H9 (cell line): ENCODE data around the gene PPIF. TPM values are rescaled to one million over a fixed set of nuclear protein-coding genes. Genes with fewer than 3 reads are reported as not detected.

Experiments
- DNase-seq: peaks from one replicate; pipeline ENCODE4 v3.0.0-alpha.2; 2017
- H2AFZ ChIP-seq: one replicate; pipeline ENCODE4 v1.6.1; 2013; ENCODE audit warnings: mild to moderate bottlenecking, low read length, control low read depth, moderate library complexity
- H2AK5ac ChIP-seq: 2 replicates; pipeline ENCODE4 v1.6.1; 2013; ENCODE audit warnings: low read length, control low read depth, mixed read lengths; ENCODE audit not compliant: insufficient read length
- H2BK120ac ChIP-seq: one replicate; pipeline ENCODE4 v1.6.1; 2013; ENCODE audit warnings: low read depth, mild to moderate bottlenecking, low read length, control low read depth, inconsistent platforms; ENCODE audit not compliant: poor library complexity, severe bottlenecking
- H2BK12ac ChIP-seq: 2 replicates; pipeline ENCODE4 v1.6.1; 2013; ENCODE audit warnings: low read length, control low read depth, mixed read lengths, low read depth; ENCODE audit not compliant: insufficient read length
- H2BK15ac ChIP-seq: 2 replicates; pipeline ENCODE4 v1.6.1; 2013; ENCODE audit warnings: low read depth, low read length, control low read depth
- H2BK20ac ChIP-seq: one replicate; pipeline ENCODE4 v1.6.1; 2013; ENCODE audit warnings: low read depth, mild to moderate bottlenecking, low read length, control low read depth, inconsistent platforms; ENCODE audit not compliant: poor library complexity, severe bottlenecking
- H2BK5ac ChIP-seq: 2 replicates; pipeline ENCODE4 v1.6.1; 2013; ENCODE audit warnings: low read length, control low read depth, mixed read lengths; ENCODE audit not compliant: insufficient read length
- H3K14ac ChIP-seq: 2 replicates; pipeline ENCODE4 v1.6.1; 2013; ENCODE audit warnings: low read length, control low read depth; ENCODE audit not compliant: insufficient read depth
- H3K18ac ChIP-seq: 2 replicates; pipeline ENCODE4 v1.6.1; 2013; ENCODE audit warnings: low read depth, mild to moderate bottlenecking, mixed read lengths, low read length, control low read depth; ENCODE audit not compliant: insufficient read length
- H3K23ac ChIP-seq: 2 replicates; pipeline ENCODE4 v1.6.1; 2013; ENCODE audit warnings: low read length, control low read depth, mixed read lengths, low read depth; ENCODE audit not compliant: insufficient read length
- H3K23me2 ChIP-seq: 2 replicates; pipeline ENCODE4 v1.6.1; 2013; ENCODE audit warnings: low read depth, mild to moderate bottlenecking, mixed read lengths, low read length, control low read depth; ENCODE audit not compliant: insufficient read length, poor library complexity, severe bottlenecking
- H3K27ac ChIP-seq: 2 replicates; pipeline ENCODE4 v1.5.1; 2013; ENCODE audit warnings: low read length, control low read depth, mixed read lengths, low read depth; ENCODE audit not compliant: insufficient read length
- H3K27me3 ChIP-seq: 2 replicates; pipeline ENCODE4 v1.6.1; 2013; ENCODE audit warnings: low read length, control low read depth, inconsistent platforms; ENCODE audit not compliant: insufficient read depth
- H3K4ac ChIP-seq: 2 replicates; pipeline ENCODE4 v1.6.1; 2013; ENCODE audit warnings: low read depth, mild to moderate bottlenecking, control low read depth, inconsistent platforms, low read length, moderate library complexity
- H3K4me1 ChIP-seq: 2 replicates; pipeline ENCODE4 v1.6.1; 2013; ENCODE audit warnings: low read length, control low read depth, inconsistent platforms; ENCODE audit not compliant: insufficient read depth
- H3K4me2 ChIP-seq: 2 replicates; pipeline ENCODE4 v1.6.1; 2013; ENCODE audit warnings: low read length, control low read depth, mixed read lengths; ENCODE audit not compliant: insufficient read length, insufficient read depth
- H3K56ac ChIP-seq: 2 replicates; pipeline ENCODE4 v1.6.1; 2013; ENCODE audit warnings: low read depth, mild to moderate bottlenecking, mixed read lengths, low read length, control low read depth; ENCODE audit not compliant: insufficient read length
- H3K79me1 ChIP-seq: 2 replicates; pipeline ENCODE4 v1.6.1; 2013; ENCODE audit warnings: low read depth, mild to moderate bottlenecking, moderate library complexity, low read length, control low read depth, inconsistent platforms; ENCODE audit not compliant: insufficient read depth, poor library complexity, severe bottlenecking
- H3K79me2 ChIP-seq: 2 replicates; pipeline ENCODE4 v1.6.1; 2013; ENCODE audit warnings: low read length, control low read depth, inconsistent platforms; ENCODE audit not compliant: insufficient read depth
- H3K9ac ChIP-seq: 2 replicates; pipeline ENCODE4 v1.6.1; 2013; ENCODE audit warnings: low read length, control low read depth, mixed read lengths; ENCODE audit not compliant: insufficient read length; ENCODE audit errors: extremely low read depth
- H3K9me3 ChIP-seq: one replicate; pipeline ENCODE4 v1.6.1; 2013; ENCODE audit warnings: low read depth, low read length, inconsistent platforms; ENCODE audit not compliant: control insufficient read depth
- H3T11ph ChIP-seq: one replicate; pipeline ENCODE4 v1.6.1; 2013; ENCODE audit warnings: mild to moderate bottlenecking, low read length, control low read depth, inconsistent platforms
- H4K20me1 ChIP-seq: one replicate; pipeline ENCODE4 v1.6.1; 2013; ENCODE audit not compliant: control insufficient read depth, insufficient read length, insufficient read depth
- H4K5ac ChIP-seq: 2 replicates; pipeline ENCODE4 v1.6.1; 2013; ENCODE audit warnings: low read depth, mild to moderate bottlenecking, mixed read lengths, low read length, control low read depth; ENCODE audit not compliant: insufficient read length
- H4K8ac ChIP-seq: replicated peaks from 2 replicates; pipeline ENCODE4 v1.6.1; 2013; ENCODE audit warnings: low read length, control low read depth, mixed read lengths, low read depth; ENCODE audit not compliant: insufficient read length
- H4K91ac ChIP-seq: 2 replicates; pipeline ENCODE4 v1.6.1; 2013; ENCODE audit warnings: low read depth, mild to moderate bottlenecking, moderate library complexity, mixed read lengths, low read length, control low read depth; ENCODE audit not compliant: insufficient read length
- H3K27ac Mint-ChIP-seq, 3 experiments: 2 replicates in 2 of 3; 3 replicates in 1 of 3; pipeline ENCODE4 v1.8.0; 2020 to 2021; ENCODE audit warnings: mixed read lengths in 3 of 3, mild to moderate bottlenecking in 1 of 3, moderate library complexity in 1 of 3
- H3K27me3 Mint-ChIP-seq: 2 replicates; pipeline ENCODE4 v1.8.0; 2021; ENCODE audit warnings: low read depth, mild to moderate bottlenecking, moderate library complexity, mixed read lengths
- H3K36me3 Mint-ChIP-seq, 3 experiments: 2 replicates in 2 of 3; 3 replicates in 1 of 3; pipeline ENCODE4 v1.8.0; 2020 to 2021; ENCODE audit warnings: low read depth in 3 of 3, mixed read lengths in 3 of 3; ENCODE audit not compliant: insufficient read depth in 1 of 3
- H3K4me1 Mint-ChIP-seq, 2 experiments: 2 replicates each; pipeline ENCODE4 v1.8.0; 2020; ENCODE audit warnings: mixed read lengths in 2 of 2
- H3K4me3 Mint-ChIP-seq, 2 experiments: 2 replicates in 1 of 2; 3 replicates in 1 of 2; pipeline ENCODE4 v1.8.0; 2020 to 2021; ENCODE audit warnings: mild to moderate bottlenecking in 2 of 2, mixed read lengths in 2 of 2, moderate library complexity in 1 of 2
- H3K9me3 Mint-ChIP-seq, 2 experiments: 2 replicates in 1 of 2; 3 replicates in 1 of 2; pipeline ENCODE4 v1.8.0; 2020; ENCODE audit warnings: mild to moderate bottlenecking in 2 of 2, mixed read lengths in 2 of 2, moderate library complexity in 1 of 2
- CTCF ChIP-seq: fragments of 200-600 bp; sonication (generic); conservative IDR thresholded peaks from 3 replicates; pipeline ENCODE4 v1.8.0; 2021; ENCODE audit warnings: antibody characterized with exemption, mild to moderate bottlenecking
- WGBS: extraction: QIAGEN DNeasy Blood & Tissue Kit; methylation state at CpG from one replicate; pipeline ENCODE4 v1.1.7; 2013; ENCODE audit warnings: missing lambda C conversion rate, low lambda C conversion rate, mixed read lengths; ENCODE audit not compliant: insufficient read length; ENCODE audit errors: extremely low coverage; 5-methylcytosine and 5-hydroxymethylcytosine counted together
- total RNA-seq: library from RNA; stranded (reverse); gene quantifications from 2 replicates; pipeline ENCODE4 v1.2.1, GENCODE V29; 2021

PPIF gene
- total RNA-seq, 1 experiment from 2014 or later = 79.7 TPM

DNA sequence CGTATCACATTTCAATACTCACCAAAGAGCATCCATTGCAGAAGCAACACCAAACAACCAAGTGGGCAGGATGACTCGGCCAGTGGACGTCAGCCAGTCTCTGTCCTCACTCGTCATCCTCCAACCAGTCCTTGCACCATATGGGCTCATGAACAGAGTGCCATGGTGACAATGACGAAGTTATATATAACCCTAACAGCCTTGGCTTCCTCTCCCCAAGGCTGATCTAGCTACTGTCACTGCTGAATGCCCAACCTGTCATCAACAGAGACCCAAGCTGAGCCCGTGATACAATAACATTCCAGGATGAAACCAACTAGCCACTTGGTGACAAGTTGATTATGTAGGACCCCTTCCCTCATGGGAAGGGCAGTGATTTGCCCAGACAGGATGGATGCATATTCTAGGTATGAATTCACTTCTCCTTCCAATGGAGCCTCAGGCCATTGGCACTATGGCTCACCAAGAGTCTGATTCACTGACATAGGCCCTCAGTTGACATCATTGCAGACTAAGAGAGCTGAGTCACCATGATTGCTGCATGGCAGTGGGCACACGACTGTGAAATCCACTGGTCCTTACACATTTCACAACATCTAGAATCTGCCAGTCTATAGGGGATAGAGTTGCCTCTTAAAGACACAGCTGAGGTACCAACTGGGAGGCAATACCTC, 26.3 kb upstream of the PPIF start:
- Mint-ChIP-seq H3K36me3 (peaks cover 0 to 5% (median 0%) of the 10 kb centered on the region in 3 experiments; a peak in 2 of 7 replicates), H3K4me3 (no peak overlapping the region), H3K9me3 (peaks cover 4 to 9% of the 10 kb centered on the region in 2 experiments; a peak in 4 of 5 replicates), H3K27me3 (peaks cover 17% of the 10 kb centered on the region), H3K4me1 (peaks cover 26% of the 10 kb centered on the region in 2 experiments), H3K27ac (no peak overlapping the region)
- Histone ChIP-seq H3K18ac (no peak overlapping the region), H3K79me2 (no peaks in the 10 kb centered on the region), H4K20me1 (no peaks in the 10 kb centered on the region), H3K23ac (no peak overlapping the region), H3K27me3 (no peaks in the 10 kb centered on the region), H2BK120ac (no peak overlapping the region), H3K9ac (no peak overlapping the region), H3K4me1 (peaks cover 10% of the 10 kb centered on the region; the same call in 1 of the 2 replicates), H3K4me2 (no peak overlapping the region), H3K14ac (no peak overlapping the region), H2BK15ac (no peak overlapping the region), H3K9me3 (no peaks in the 10 kb centered on the region), H4K8ac (no peak overlapping the region), H2BK5ac (no peak overlapping the region), H2AFZ (no peak overlapping the region), H3K23me2 (no peaks in the 10 kb centered on the region), H3T11ph (no peak overlapping the region), H2AK5ac (no peak overlapping the region), H2BK20ac (no peak overlapping the region), H3K27ac (no peak overlapping the region), H2BK12ac (no peak overlapping the region), H4K5ac (no peak overlapping the region), H4K91ac (no peak overlapping the region), H3K79me1 (no peaks in the 10 kb centered on the region), H3K4ac (no peak overlapping the region), H3K56ac (no peak overlapping the region)
- TF ChIP-seq CTCF = no peak
- DNase-seq = no peak
- no CpG with 5 or more reads among the region's 7 CpGs for WGBS
